K562 (cell line): Measurements from ENCODE around the gene SLC29A3. TPM values are rescaled to one million over a fixed set of nuclear protein-coding genes. Genes with fewer than 3 reads are reported as not detected.

Experiments used
- CAMTA2 ChIP-seq: fragments of 250-450 bp; sonication (Bioruptor Pico); conservative IDR thresholded peaks from 2 replicates; pipeline ENCODE4 v1.5.1; 2022
- CBX5 ChIP-seq: IDR thresholded peaks from 2 replicates; pipeline ENCODE4 v1.6.1; 2014; ENCODE audit warnings: low read depth, borderline replicate concordance
- ELF4 ChIP-seq: fragments of 450-650 bp; formaldehyde crosslinking; IDR thresholded peaks from 2 replicates; pipeline ENCODE4 v1.4.0; 2022; ENCODE audit warnings: missing genetic modification characterization
- FOXK2 ChIP-seq, 2 experiments: fragments of 450-650 bp; IDR thresholded peaks in 1 of 2; conservative IDR thresholded peaks in 1 of 2; 2 replicates each; pipeline ENCODE4 v1.6.1; 2016; ENCODE audit warnings: low read depth in 2 of 2, mild to moderate bottlenecking in 1 of 2
- JUND ChIP-seq, 2 experiments: IDR thresholded peaks; 2 replicates in 1 of 2; 3 replicates in 1 of 2; pipeline ENCODE4 v1.6.1; 2011; ENCODE audit warnings: borderline replicate concordance in 2 of 2, low read depth in 2 of 2, low read length in 2 of 2, improper control_type of control experiment in 1 of 2, missing biosample characterization in 1 of 2, missing genetic modification characterization in 1 of 2, missing genetic modification reagents in 1 of 2
- RFX7 ChIP-seq: fragments of 250-450 bp; sonication (Bioruptor Pico); IDR thresholded peaks from 2 replicates; pipeline ENCODE4 v1.5.1; 2021; ENCODE audit warnings: mild to moderate bottlenecking
- RNF2 ChIP-seq: sonication (generic); IDR thresholded peaks from 2 replicates; pipeline ENCODE4 v1.6.1; 2016
- SIRT6 ChIP-seq: IDR thresholded peaks from one replicate; pipeline ENCODE4 v1.6.1; 2012; ENCODE audit warnings: low read depth, mild to moderate bottlenecking, control low read depth, inconsistent platforms, low read length, moderate library complexity
- TEAD1 ChIP-seq, 2 experiments: fragments of 450-650 bp in 1 of 2; sonication (generic) in 1 of 2; formaldehyde crosslinking; IDR thresholded peaks; 2 replicates each; pipeline versions ENCODE4 v1.4.0 to v1.8.0; 2020 to 2022; ENCODE audit warnings: mild to moderate bottlenecking in 2 of 2, missing genetic modification reagents in 1 of 2
- ZNF239 ChIP-seq: fragments of 250-450 bp; sonication (Bioruptor Pico); IDR thresholded peaks from 2 replicates; pipeline ENCODE4 v1.4.0; 2020; ENCODE audit warnings: mild to moderate bottlenecking
- ZNF263 ChIP-seq: sonication (generic); formaldehyde crosslinking; IDR thresholded peaks from 2 replicates; pipeline ENCODE4 v1.8.0; 2022; ENCODE audit warnings: mild to moderate bottlenecking, missing genetic modification reagents, borderline replicate concordance
- ZNF699 ChIP-seq: fragments of 250-450 bp; sonication (Bioruptor Pico); IDR thresholded peaks from 2 replicates; pipeline ENCODE4 v1.8.0; 2021; ENCODE audit warnings: mild to moderate bottlenecking, moderate library complexity; ENCODE audit not compliant: insufficient replicate concordance
- ZNF764 ChIP-seq: fragments of 250-450 bp; sonication (Bioruptor Pico); IDR thresholded peaks from 2 replicates; pipeline ENCODE4 v1.4.0; 2020; ENCODE audit warnings: low read depth, mild to moderate bottlenecking, moderate library complexity
- ZNF77 ChIP-seq: fragments of 250-450 bp; sonication (Bioruptor Pico); IDR thresholded peaks from 2 replicates; pipeline ENCODE4 v1.5.0; 2020
- polyA plus RNA-seq, 8 experiments: library from polyadenylated mRNA; depleted of rRNA in 4 of 8; stranded (reverse) in 5 of 8; unstranded in 3 of 8; fragments of >200 nt; fragmentation: Nextera tagmentation in 2 of 8; fragmentation: Illumina TruSeq in 1 of 8; extraction: Ambion mirVana in 2 of 8; extraction: Trizol in 1 of 8; gene quantifications; 2 replicates each; pipeline versions ENCODE4 v1.2.1 to v1.2.3, GENCODE V29; 2011 to 2014; ENCODE audit warnings: inconsistent platforms in 1 of 8, missing spikeins in 1 of 8
- total RNA-seq, 7 experiments: library from RNA; depleted of rRNA in 6 of 7; stranded (reverse); fragments of >200 nt in 6 of 7; fragmentation: Illumina TruSeq in 2 of 7; extraction: Trizol in 2 of 7; gene quantifications; 2 replicates each; pipeline versions ENCODE4 v1.2.1 to v1.2.3, GENCODE V29; 2011 to 2021; ENCODE audit warnings: low replicate concordance in 1 of 7
- TF ChIP-seq, protein P1 (sequence below): sonication (generic); formaldehyde crosslinking; IDR thresholded peaks from 2 replicates; pipeline ENCODE4 v1.8.0; 2022; ENCODE audit warnings: mild to moderate bottlenecking, low read depth, missing genetic modification reagents
- TF ChIP-seq, protein P2 (sequence below): sonication (generic); formaldehyde crosslinking; IDR thresholded peaks from 2 replicates; pipeline ENCODE4 v1.8.0; 2022; ENCODE audit warnings: missing genetic modification reagents, mild to moderate bottlenecking, moderate library complexity, borderline replicate concordance
- TF ChIP-seq, protein P3 (sequence below), 2 experiments: fragments of 250-450 bp in 1 of 2; fragments of 450-650 bp in 1 of 2; sonication (Bioruptor Pico) in 1 of 2; IDR thresholded peaks; 2 replicates each; pipeline versions ENCODE4 v1.6.1 to v1.8.0; 2016 to 2021; ENCODE audit warnings: mild to moderate bottlenecking in 2 of 2, moderate library complexity in 2 of 2, missing compliant biosample characterization in 1 of 2, missing genetic modification characterization in 1 of 2
- TF ChIP-seq, protein P4 (sequence below): fragments of 450-650 bp; formaldehyde crosslinking; IDR thresholded peaks from 2 replicates; pipeline ENCODE4 v1.4.0; 2020; ENCODE audit warnings: mild to moderate bottlenecking, mixed read lengths
- TF ChIP-seq, protein P5 (sequence below), 2 experiments: IDR thresholded peaks in 1 of 2; conservative IDR thresholded peaks in 1 of 2; 2 replicates each; pipeline ENCODE4 v1.6.1; 2016; ENCODE audit warnings: low read depth in 2 of 2, mild to moderate bottlenecking in 1 of 2, missing compliant biosample characterization in 1 of 2, missing genetic modification characterization in 1 of 2, moderate library complexity in 1 of 2

Gene SLC29A3
- total and polyA plus RNA-seq, 9 of the 15 experiments (the other 6 are each of a cell fraction or from before 2014, with no cell fraction given) = 2.1 to 10.7 (median 4.6) TPM

DNA sequence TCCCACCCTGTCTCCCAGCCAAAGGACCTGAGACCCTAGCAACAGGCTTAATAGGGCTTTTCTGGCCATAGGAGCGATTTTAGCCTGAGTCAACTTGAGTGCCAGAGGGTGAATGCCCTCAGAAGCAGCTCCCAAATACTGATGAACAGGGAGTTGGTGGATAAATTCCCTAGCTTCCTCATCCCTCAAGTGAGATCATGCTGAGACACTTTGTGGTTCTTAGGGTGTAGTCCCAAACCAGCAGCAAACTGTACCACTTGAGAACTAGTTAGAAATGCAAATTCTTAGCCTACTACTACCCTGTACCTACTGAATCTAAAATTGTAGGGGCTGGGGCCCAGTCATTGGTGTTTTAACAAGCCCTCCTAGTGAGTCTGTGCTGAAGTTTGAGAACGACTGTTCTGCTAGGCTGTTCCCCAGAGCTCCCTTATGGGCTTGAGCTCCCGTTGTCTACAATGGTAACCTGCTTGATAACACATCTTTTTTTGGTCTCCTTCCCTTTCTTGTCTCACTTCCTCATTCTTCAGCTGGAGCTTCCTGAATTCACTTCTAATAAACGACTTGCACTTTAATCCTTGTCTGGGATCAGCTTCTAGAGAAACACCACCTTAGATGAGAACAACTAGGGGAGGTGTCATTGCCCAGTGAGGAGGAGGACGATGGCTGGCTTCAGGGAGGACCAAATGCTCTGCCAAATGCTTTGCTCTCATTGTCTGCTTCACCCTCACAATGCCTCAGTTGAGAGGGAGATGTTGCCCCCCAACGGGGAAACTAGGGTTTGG, 59.5 kb downstream of the SLC29A3 start (continued):
- TF ChIP-seq FOXK2 (conservative IDR thresholded peaks at IDR 0.05 in 1 of 2, IDR thresholded peaks at IDR 0.05 in 1 of 2; ENCODE audit: low read depth in 2 of 2) = no peak
- no peak for TF ChIP-seq CBX5
- no peak for TF ChIP-seq ZNF77 (CRISPR knock-in tag)
- TF ChIP-seq, protein P1, sequence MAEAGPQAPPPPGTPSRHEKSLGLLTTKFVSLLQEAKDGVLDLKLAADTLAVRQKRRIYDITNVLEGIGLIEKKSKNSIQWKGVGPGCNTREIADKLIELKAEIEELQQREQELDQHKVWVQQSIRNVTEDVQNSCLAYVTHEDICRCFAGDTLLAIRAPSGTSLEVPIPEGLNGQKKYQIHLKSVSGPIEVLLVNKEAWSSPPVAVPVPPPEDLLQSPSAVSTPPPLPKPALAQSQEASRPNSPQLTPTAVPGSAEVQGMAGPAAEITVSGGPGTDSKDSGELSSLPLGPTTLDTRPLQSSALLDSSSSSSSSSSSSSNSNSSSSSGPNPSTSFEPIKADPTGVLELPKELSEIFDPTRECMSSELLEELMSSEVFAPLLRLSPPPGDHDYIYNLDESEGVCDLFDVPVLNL (CRISPR knock-in tag) = no peak
- TF ChIP-seq SIRT6 = no peak
- TF ChIP-seq ZNF764 (CRISPR knock-in tag) = no peak
- no peak for TF ChIP-seq JUND (IDR thresholded peaks at IDR 0.05; ENCODE audit: borderline replicate concordance, low read depth, low read length)
- 0 out of 3 replicates have a peak, but pooled peaks have one; percentile 33 for TF ChIP-seq JUND (tag; IDR thresholded peaks at IDR 0.05; ENCODE audit: borderline replicate concordance, low read depth, low read length)
- TF ChIP-seq RFX7 = no peak
- no peak for TF ChIP-seq ZNF239
- TF ChIP-seq ELF4 = peak; percentile 77; the same call in 1 of the 2 replicates
- TF ChIP-seq, protein P2, sequence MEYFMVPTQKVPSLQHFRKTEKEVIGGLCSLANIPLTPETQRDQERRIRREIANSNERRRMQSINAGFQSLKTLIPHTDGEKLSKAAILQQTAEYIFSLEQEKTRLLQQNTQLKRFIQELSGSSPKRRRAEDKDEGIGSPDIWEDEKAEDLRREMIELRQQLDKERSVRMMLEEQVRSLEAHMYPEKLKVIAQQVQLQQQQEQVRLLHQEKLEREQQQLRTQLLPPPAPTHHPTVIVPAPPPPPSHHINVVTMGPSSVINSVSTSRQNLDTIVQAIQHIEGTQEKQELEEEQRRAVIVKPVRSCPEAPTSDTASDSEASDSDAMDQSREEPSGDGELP = no peak
- no peak for TF ChIP-seq ZNF699
- TF ChIP-seq, protein P3, sequence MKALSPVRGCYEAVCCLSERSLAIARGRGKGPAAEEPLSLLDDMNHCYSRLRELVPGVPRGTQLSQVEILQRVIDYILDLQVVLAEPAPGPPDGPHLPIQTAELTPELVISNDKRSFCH (CRISPR knock-in tag; IDR thresholded peaks at IDR 0.05) = no peak
- TF ChIP-seq, protein P3 (tag; IDR thresholded peaks at IDR 0.05) = no peak
- TF ChIP-seq, protein P4, sequence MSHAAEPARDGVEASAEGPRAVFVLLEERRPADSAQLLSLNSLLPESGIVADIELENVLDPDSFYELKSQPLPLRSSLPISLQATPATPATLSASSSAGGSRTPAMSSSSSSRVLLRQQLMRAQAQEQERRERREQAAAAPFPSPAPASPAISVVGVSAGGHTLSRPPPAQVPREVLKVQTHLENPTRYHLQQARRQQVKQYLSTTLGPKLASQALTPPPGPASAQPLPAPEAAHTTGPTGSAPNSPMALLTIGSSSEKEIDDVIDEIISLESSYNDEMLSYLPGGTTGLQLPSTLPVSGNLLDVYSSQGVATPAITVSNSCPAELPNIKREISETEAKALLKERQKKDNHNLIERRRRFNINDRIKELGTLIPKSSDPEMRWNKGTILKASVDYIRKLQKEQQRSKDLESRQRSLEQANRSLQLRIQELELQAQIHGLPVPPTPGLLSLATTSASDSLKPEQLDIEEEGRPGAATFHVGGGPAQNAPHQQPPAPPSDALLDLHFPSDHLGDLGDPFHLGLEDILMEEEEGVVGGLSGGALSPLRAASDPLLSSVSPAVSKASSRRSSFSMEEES (CRISPR knock-in tag) = no peak
- TF ChIP-seq CAMTA2 (CRISPR knock-in tag) = no peak
- peak; percentile 15 to 48; a peak in 1 of 4 replicates for TF ChIP-seq TEAD1 (CRISPR knock-in tag; IDR thresholded peaks at IDR 0.05)
- TF ChIP-seq, protein P5, sequence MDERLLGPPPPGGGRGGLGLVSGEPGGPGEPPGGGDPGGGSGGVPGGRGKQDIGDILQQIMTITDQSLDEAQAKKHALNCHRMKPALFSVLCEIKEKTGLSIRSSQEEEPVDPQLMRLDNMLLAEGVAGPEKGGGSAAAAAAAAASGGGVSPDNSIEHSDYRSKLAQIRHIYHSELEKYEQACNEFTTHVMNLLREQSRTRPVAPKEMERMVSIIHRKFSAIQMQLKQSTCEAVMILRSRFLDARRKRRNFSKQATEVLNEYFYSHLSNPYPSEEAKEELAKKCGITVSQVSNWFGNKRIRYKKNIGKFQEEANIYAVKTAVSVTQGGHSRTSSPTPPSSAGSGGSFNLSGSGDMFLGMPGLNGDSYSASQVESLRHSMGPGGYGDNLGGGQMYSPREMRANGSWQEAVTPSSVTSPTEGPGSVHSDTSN (CRISPR knock-in tag; IDR thresholded peaks at IDR 0.05; ENCODE audit: low read depth) = no peak
- TF ChIP-seq, protein P5 (tag; conservative IDR thresholded peaks at IDR 0.05; ENCODE audit: low read depth) = no peak
- peak; percentile 90 for TF ChIP-seq ZNF263 (CRISPR knock-in tag)
- 0 out of 2 replicates have a peak, but pooled peaks have one; percentile 18 for TF ChIP-seq RNF2
